A549 treated with dexamethasone at 1 μM for 4 hours (cell line): ENCODE results near the gene C17orf78. TPM values are rescaled to one million over a fixed set of nuclear protein-coding genes. Genes with fewer than 3 reads are reported as not detected.

Experiments used
- total RNA-seq: library from RNA; stranded (reverse); fragments of 200-300 nt; extraction: Qiagen RNA extraction; gene quantifications from 5 replicates; pipeline ENCODE4 v1.2.3, GENCODE V29; 2022

Gene C17orf78
- not detected in 5 replicates for total RNA-seq

GRCh38 chr17:37375706-37376105, at the start of gene C17orf78:
Gene C17orf78 (plus strand): TSS chr17:37375985. CDS start chr17:37376093, 108 bp downstream.

DNA sequence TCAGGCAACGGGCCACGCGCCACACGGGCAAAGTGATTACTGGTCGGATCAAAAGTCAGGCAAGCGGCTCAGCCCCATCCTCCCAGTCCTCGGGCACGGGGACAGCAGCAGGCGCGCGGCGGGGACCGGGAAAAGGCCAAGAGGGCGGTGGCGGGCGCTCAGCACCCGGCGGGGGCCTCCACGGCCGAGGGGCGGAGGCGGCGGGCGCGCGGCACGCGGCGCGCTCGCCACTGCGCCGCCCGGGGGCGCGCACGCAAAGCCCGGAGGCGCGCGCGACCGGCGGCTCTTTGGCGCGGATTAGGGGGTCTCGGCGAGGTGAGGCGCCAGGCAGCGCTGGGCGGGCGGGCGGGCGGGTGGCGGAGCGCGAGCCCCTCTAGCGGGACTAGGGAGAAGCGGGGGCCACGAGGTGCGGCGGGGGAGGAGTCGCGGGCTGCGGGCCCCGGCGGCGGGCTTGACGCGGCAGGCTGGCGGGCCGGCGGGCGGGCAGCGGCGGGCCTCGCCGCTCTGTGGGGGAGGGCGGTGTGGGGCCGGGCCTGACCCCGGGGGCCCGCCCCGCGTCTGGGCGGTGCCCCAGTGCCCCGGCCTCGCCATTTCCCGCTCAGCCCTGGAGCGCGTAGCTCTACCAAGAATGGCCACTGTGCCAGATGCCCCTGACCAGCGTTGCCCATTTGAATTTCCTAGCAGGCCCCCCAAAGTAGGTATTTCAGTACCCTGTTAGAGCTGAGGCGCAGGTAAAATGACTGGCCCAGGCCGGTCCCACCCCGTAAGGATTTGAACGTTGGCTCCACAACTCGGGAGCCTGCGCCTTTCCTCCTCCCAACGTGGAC, 31.1 kb downstream of the C17orf78 start, which contains the start of the genes ACACA and TADA2A:
Gene ACACA, minus strand, starts transcription at position 202 of the 827 bp plus-strand sequence. CDS start 537 bp downstream, outside the sequence.
Gene TADA2A, plus strand, starts transcription at position 252 of the 827 bp plus-strand sequence. CDS start 4,480 bp downstream, outside the sequence.

Other genes starting within 250 kb of the C17orf78 start
- gene ACACA, start 30.9 kb downstream of the C17orf78 start, total RNA-seq, result 44.6 to 55.0 TPM (median 49.0 TPM) in 5 replicates
- 10.5 to 15.2 TPM (median 13.3 TPM) in 5 replicates for gene TADA2A, start 30.9 kb downstream of the C17orf78 start, total RNA-seq
- gene DUSP14, start 113.9 kb downstream of the C17orf78 start, total RNA-seq, result 44.6 to 52.2 TPM (median 47.5 TPM) in 5 replicates
- 12.1 to 17.9 TPM (median 15.5 TPM) in 5 replicates for gene SYNRG, start 233.4 kb downstream of the C17orf78 start, total RNA-seq